ENCODE measurements around the gene CARD14. TPM values are rescaled to one million over a fixed set of nuclear protein-coding genes. Genes with fewer than 3 reads are reported as not detected.

CARD14 gene
- total RNA-seq, 2 experiments from 2014 or later = not detected

- ChIA-PET POLR2A (no interaction called here), CTCF (no interaction called here)
- Mint-ChIP-seq H3K36me3 (ENCODE audit: low read depth) (peaks cover 87% of the 10 kb centered on the region), H3K27me3 (no peaks in the 10 kb centered on the region), H3K27ac (no peak overlapping the region), H3K4me1 (peaks cover 4% of the 10 kb centered on the region), H3K4me3 (no peak overlapping the region), H3K9me3 (no peaks in the 10 kb centered on the region)
- DNase-seq = no peak
These were observed 32.7 kb upstream of the CARD14 start for GRCh38 chr17:80137131-80137530.

- CTCF ChIA-PET = interaction anchor here (0.5 kb wide), 1 partner anchor 393 kb away, joined by 3 read pairs; no protein-coding TSS in a partner anchor
- no peaks in the 10 kb centered on the region for H3K27me3 Mint-ChIP-seq
- no peak overlapping the region for H3K4me3 Mint-ChIP-seq
- H3K4me1 Mint-ChIP-seq = peaks cover 15% of the 10 kb centered on the region
- POLR2A ChIA-PET = interaction anchor here (0.9 kb wide), 1 partner anchor 127 kb away, joined by 3 read pairs; no protein-coding TSS in a partner anchor
- H3K27ac Mint-ChIP-seq = no peak overlapping the region
- H3K36me3 Mint-ChIP-seq (ENCODE audit: low read depth) = peaks cover 84% of the 10 kb centered on the region
- H3K9me3 Mint-ChIP-seq = no peaks in the 10 kb centered on the region
- no peak for DNase-seq
These were observed 30.9 kb upstream of the CARD14 start for GRCh38 chr17:80138856-80139426.

GRCh38 chr17:80141463-80142165 lies 28.2 kb upstream of the CARD14 start:
- Mint-ChIP-seq H3K4me1 (peaks cover 38% of the 10 kb centered on the region), H3K36me3 (ENCODE audit: low read depth) (peaks cover 82% of the 10 kb centered on the region), H3K27me3 (no peaks in the 10 kb centered on the region), H3K9me3 (no peaks in the 10 kb centered on the region), H3K27ac (no peak overlapping the region), H3K4me3 (no peak overlapping the region)
- ChIA-PET CTCF (interaction anchor here (0.8 to 2.7 kb wide), 2 partner anchors 40 kb away, joined by 3 to 16 read pairs; partner anchors contain the start of gene GAA), POLR2A (interaction anchor here (1.2 to 5.3 kb wide), 3 partner anchors 8 to 40 kb away, joined by 3 to 36 read pairs (median 13); partner anchors contain the start of gene GAA)
- DNase-seq = no peak

- peaks cover 76% of the 10 kb centered on the region for H3K36me3 Mint-ChIP-seq (ENCODE audit: low read depth)
- no peaks in the 10 kb centered on the region for H3K27me3 Mint-ChIP-seq
- ChIA-PET POLR2A (interaction anchor here (0.9 to 5.3 kb wide), 6 partner anchors 9 to 311 kb away, joined by 3 to 60 read pairs (median 10); partner anchors contain the start of genes GAA and RNF213), CTCF (interaction anchor here (0.6 to 2.7 kb wide), 2 partner anchors 42 to 136 kb away, joined by 3 to 16 read pairs; partner anchors contain the start of gene GAA)
- no peaks in the 10 kb centered on the region for H3K9me3 Mint-ChIP-seq
- no peak overlapping the region for H3K27ac Mint-ChIP-seq
- peaks cover 40% of the 10 kb centered on the region for H3K4me1 Mint-ChIP-seq
- DNase-seq = no peak
- H3K4me3 Mint-ChIP-seq = no peak overlapping the region
These were observed 26.9 kb upstream of the CARD14 start for GRCh38 chr17:80142929-80143328.

GRCh38 chr17:80145076-80146075 lies 24.5 kb upstream of the CARD14 start:
- H3K9me3 Mint-ChIP-seq = no peaks in the 10 kb centered on the region
- H3K27ac Mint-ChIP-seq = peak overlapping the region; percentile 74
- peak overlapping the region; percentile 87 for H3K4me3 Mint-ChIP-seq
- peak; percentile 34 for DNase-seq
- ChIA-PET CTCF (interaction anchor here (0.7 to 2.1 kb wide), 5 partner anchors 44 to 137 kb away, joined by 3 to 23 read pairs (median 3); partner anchors contain the start of gene GAA), POLR2A (interaction anchor here (0.7 to 5.3 kb wide), 22 partner anchors 9 to 1368 kb away, joined by 3 to 60 read pairs (median 3); partner anchors contain the start of genes CBX4, GAA, RNF213 and SGSH)
- peaks cover 53% of the 10 kb centered on the region for H3K36me3 Mint-ChIP-seq (ENCODE audit: low read depth)
- no peaks in the 10 kb centered on the region for H3K27me3 Mint-ChIP-seq
- peaks cover 50% of the 10 kb centered on the region for H3K4me1 Mint-ChIP-seq

GRCh38 chr17:80146121-80147034 lies 23.5 kb upstream of the CARD14 start:
- POLR2A ChIA-PET = interaction anchor here (0.7 to 5.3 kb wide), 21 partner anchors 8 to 1367 kb away, joined by 3 to 60 read pairs (median 3); partner anchors contain the start of genes CBX4, GAA, RNF213 and SGSH
- peak overlapping the region; percentile 87 for H3K4me3 Mint-ChIP-seq
- peak overlapping the region; percentile 84 for H3K27ac Mint-ChIP-seq
- peaks cover 3% of the 10 kb centered on the region for H3K9me3 Mint-ChIP-seq
- H3K36me3 Mint-ChIP-seq (ENCODE audit: low read depth) = peaks cover 55% of the 10 kb centered on the region
- peaks cover 48% of the 10 kb centered on the region for H3K4me1 Mint-ChIP-seq
- no peaks in the 10 kb centered on the region for H3K27me3 Mint-ChIP-seq
- DNase-seq = peak; percentile 41
- CTCF ChIA-PET = interaction anchor here (0.7 to 2.1 kb wide), 4 partner anchors 45 to 138 kb away, joined by 3 to 23 read pairs (median 5); partner anchors contain the start of gene GAA

- Mint-ChIP-seq H3K4me3 (peak within 1 kb of the TSS; percentile 87), H3K36me3 (ENCODE audit: low read depth) (peaks cover 53% of the 10 kb centered on the region), H3K4me1 (peaks cover 55% of the 10 kb centered on the region), H3K27me3 (no peaks in the 10 kb centered on the region), H3K9me3 (peaks cover 8% of the 10 kb centered on the region), H3K27ac (peak within 1 kb of the TSS; percentile 84)
- CTCF ChIA-PET = interaction anchor here (1.8 kb wide), 1 partner anchor 46 kb away, joined by 9 read pairs; the partner anchor contains the start of gene GAA
- POLR2A ChIA-PET = interaction anchor here (1.1 to 5.3 kb wide), 10 partner anchors 9 to 149 kb away, joined by 3 to 36 read pairs (median 8); partner anchors contain the start of genes GAA, SGSH and SLC26A11
- peak; percentile 99 for DNase-seq
These were observed 22.6 kb upstream of the CARD14 start, which contains the start of gene EIF4A3 for GRCh38 chr17:80147035-80147822. EIF4A3 (minus strand) TSS chr17:80147128; CDS start chr17:80146961, 167 bp downstream.

GRCh38 chr17:80151333-80151732 lies 18.5 kb upstream of the CARD14 start:
- Mint-ChIP-seq H3K4me3 (no peak overlapping the region), H3K4me1 (peaks cover 34% of the 10 kb centered on the region), H3K9me3 (peaks cover 21% of the 10 kb centered on the region), H3K27me3 (no peaks in the 10 kb centered on the region), H3K36me3 (ENCODE audit: low read depth) (peaks cover 32% of the 10 kb centered on the region), H3K27ac (no peak overlapping the region)
- ChIA-PET POLR2A (interaction anchor here (0.5 to 1.6 kb wide), 4 partner anchors 9 to 68 kb away, joined by 3 to 5 read pairs (median 4); partner anchors contain the start of gene GAA), CTCF (interaction anchor here (1.3 kb wide), 1 partner anchor 50 kb away, joined by 3 read pairs; the partner anchor contains the start of gene GAA)
- DNase-seq = no peak

- POLR2A ChIA-PET = interaction anchor here (0.9 to 1.6 kb wide), 3 partner anchors 10 to 67 kb away, joined by 3 to 5 read pairs (median 4); partner anchors contain the start of gene GAA
- H3K4me3 Mint-ChIP-seq = no peak overlapping the region
These were observed 17.6 kb upstream of the CARD14 start for GRCh38 chr17:80152081-80152702.

GRCh38 chr17:80153004-80153403 lies 16.8 kb upstream of the CARD14 start:
- no peaks in the 10 kb centered on the region for H3K27me3 Mint-ChIP-seq
- peaks cover 31% of the 10 kb centered on the region for H3K4me1 Mint-ChIP-seq
- POLR2A ChIA-PET = no interaction called here
- DNase-seq = no peak
- CTCF ChIA-PET = no interaction called here
- peaks cover 21% of the 10 kb centered on the region for H3K9me3 Mint-ChIP-seq
- H3K27ac Mint-ChIP-seq = no peak overlapping the region
- peaks cover 25% of the 10 kb centered on the region for H3K36me3 Mint-ChIP-seq (ENCODE audit: low read depth)
- no peak overlapping the region for H3K4me3 Mint-ChIP-seq

More at GRCh38 chr17:80152081-80152702, 17.6 kb upstream of the CARD14 start:
- H3K9me3 Mint-ChIP-seq = peaks cover 21% of the 10 kb centered on the region
- peaks cover 34% of the 10 kb centered on the region for H3K4me1 Mint-ChIP-seq
- DNase-seq = no peak
- CTCF ChIA-PET = no interaction called here
- H3K36me3 Mint-ChIP-seq (ENCODE audit: low read depth) = peaks cover 27% of the 10 kb centered on the region
- no peaks in the 10 kb centered on the region for H3K27me3 Mint-ChIP-seq
- H3K27ac Mint-ChIP-seq = peak overlapping the region; percentile 28
